Testis (tissue), 2 donors: Measurements from ENCODE around the gene ABAT.

Source experiments
- CTCF ChIP-seq, 3 experiments: fragments of 450-650 bp in 2 of 3; fragments of 200-600 bp in 1 of 3; sonication (generic) in 1 of 3; IDR thresholded peaks; one replicate each; pipeline ENCODE4 v1.5.1; 2016 to 2019; ENCODE audit warnings: antibody characterized with exemption in 3 of 3, mild to moderate bottlenecking in 2 of 3, moderate library complexity in 1 of 3
- POLR2A ChIP-seq: fragments of 450-650 bp; IDR thresholded peaks from one replicate; pipeline ENCODE4 v1.6.1; 2017; ENCODE audit warnings: antibody characterized with exemption, mild to moderate bottlenecking, moderate library complexity

- TF ChIP-seq CTCF (IDR thresholded peaks at IDR 0.05) = no peak
- TF ChIP-seq POLR2A = no peak
Measured at GRCh38 chr16:8764525-8765250, 90.3 kb downstream of the ABAT start.
